GM19099 (cell line): ENCODE measurements around the gene CXCL5.

Experiments
- POLR2A ChIP-seq: IDR thresholded peaks from 3 replicates; pipeline ENCODE4 v1.6.1; 2011; ENCODE audit warnings: low read depth; ENCODE audit not compliant: insufficient read length; ENCODE audit errors: extremely low read depth

Gene CXCL5

DNA sequence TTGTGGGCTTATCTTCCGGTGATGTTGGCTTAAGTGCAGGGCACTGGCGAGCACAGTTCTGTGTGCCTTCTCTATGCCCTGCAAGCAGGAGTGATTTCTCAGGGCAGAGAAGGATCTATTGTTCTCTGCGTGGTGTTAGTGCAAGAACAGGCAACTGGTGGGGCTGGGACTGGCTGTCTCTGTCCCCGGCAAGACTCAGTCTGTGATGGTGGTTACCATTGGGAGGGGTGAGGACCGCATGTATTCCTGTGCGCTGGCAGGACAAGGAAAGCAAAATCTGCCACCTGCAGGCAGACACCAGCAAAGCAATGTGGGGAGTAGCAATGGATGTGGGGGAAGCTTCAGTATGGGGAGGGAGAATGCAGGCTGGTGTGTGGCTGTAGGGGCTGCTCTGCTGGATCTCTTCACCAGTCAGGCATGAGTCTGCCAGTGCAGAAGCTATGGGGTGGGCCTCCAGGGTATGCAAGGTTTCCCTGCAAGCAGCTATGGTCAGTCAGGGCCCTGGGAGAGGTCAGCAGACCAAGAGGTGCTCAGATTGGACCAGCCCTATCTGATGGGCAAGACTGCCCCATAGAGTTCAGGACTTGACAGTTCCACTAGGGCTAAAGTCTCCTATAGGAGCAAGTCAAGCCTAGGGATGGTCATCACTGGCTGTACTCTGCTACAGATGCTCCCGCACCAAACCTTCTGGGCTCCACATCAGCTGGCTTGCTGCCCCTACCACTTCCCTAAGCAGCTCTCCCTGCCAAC, 33.4 kb downstream of the CXCL5 start:
- TF ChIP-seq POLR2A: no peak

DNA sequence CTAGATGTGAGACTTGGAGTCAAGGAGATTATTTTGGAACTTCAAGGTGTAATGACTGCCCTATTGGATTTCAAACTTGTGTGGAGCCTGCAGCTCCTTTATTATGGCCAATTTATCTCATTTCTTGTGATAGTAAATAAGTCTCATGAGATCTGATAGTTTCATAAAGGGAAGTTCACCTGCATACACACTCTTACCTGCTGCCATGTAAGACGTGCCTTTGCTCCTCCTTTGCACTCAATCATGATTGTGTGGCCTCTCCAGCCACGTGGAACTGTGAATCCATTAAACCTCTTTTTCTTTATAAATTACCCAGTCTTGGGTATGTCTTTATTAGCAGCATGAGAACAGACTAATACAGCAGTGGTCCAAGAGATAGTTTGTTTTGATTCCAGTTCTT, 35.8 kb downstream of the CXCL5 start:
- TF ChIP-seq POLR2A: no peak

DNA sequence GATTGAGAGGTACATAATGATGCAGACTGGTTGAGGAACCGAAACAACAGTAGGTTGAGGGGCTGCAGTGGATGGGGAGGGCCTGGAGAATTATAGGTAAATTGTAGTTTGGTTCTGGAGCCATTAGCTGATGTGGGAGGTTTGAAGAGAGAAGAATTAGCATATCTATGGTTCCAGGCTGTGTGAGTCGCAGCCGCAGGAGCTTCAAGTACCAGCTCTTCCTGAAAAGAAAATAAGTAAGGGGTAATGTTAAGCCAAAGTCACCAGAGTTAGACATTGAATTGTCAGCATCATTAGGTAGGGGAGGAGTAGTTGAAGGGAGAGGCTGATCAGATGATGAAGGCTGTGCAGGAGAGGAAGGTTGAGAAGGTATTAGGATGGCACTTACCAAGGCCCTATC, 46.1 kb downstream of the CXCL5 start:
- no peak for TF ChIP-seq POLR2A

DNA sequence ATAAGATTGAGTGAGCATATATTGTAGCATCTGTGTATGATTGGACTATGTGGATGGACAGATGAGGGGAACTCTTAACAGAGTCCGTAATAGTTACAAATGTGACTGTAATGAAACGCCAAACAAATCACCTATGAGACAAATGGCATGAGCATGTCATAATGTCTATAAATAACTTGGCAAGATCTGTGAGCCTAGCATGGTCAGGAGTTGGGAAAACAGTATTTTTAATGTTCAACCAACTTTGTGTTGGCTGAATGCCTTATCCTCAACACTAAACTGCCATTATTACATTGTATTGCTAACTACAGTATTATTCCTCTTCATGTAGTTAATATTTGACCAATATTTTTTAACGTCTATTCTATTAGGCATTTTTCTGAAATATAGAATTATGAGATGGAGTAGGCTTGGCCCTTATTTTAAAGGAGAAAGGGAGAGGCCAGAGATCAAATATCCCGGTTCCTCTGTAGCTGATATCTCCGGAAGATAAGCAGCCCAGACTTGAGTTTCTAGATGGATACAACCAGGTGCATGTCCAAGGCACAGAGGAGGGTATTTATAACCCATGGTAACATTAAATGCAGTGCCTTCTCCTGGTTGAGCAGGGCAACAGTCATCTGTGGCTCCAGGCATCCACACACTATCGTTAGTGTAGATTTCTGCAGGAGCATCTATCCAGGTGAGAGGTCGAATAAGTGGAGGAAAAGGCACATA, 49.3 kb downstream of the CXCL5 start:
- no peak for TF ChIP-seq POLR2A

DNA sequence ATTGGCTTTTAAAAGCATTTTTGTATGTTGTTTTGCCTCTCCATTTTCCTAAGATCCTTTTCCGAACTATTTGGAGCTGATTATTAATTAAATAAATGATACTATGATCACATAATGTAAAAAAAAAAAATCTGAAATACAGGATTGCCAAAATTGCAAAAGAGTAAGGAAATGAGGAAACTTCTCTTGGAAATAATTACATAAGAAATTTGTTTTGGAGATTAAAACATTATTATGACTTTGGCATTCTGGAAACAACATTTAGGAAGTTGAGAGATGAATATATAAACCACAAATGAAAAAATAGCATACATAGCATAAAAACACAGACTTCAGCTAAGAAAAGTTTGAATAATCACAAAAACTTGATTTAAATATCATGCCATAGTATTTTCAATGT, 50.2 kb downstream of the CXCL5 start:
- TF ChIP-seq POLR2A: no peak

DNA sequence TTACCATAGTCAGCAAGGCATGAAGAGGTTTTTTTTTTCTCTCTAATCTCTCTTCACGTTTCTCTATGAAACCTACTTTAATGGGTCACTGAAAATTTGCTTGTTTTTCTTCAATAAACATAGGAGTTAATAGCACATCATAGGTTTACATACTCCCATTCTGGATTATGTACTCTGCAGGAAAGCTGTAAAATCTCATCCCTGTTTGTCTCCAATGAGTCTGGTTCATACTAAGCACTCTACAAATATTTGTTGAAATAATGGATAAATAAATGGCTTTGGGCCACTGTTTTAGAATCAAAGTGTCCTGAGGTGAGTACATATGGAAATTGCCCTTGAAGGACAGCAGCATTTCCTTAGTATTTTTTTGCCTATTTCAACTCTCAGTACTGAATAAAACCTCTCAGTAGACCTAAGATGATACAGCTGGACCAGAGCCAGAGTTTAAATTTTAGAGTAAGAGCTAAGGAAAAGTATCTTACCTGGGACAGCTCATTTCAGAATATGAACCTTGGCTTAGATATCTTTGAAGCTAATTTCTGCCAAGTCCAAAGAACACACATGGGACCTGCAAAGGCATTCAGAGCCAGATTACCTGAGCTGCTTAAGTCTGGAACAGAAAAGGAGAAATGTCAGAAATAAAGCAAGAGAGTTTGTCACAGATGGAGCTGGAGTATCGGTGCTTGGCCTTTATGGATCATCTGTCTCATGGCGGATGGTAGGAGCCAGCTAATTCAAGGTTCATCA, 51.1 kb downstream of the CXCL5 start:
- TF ChIP-seq POLR2A: no peak

DNA sequence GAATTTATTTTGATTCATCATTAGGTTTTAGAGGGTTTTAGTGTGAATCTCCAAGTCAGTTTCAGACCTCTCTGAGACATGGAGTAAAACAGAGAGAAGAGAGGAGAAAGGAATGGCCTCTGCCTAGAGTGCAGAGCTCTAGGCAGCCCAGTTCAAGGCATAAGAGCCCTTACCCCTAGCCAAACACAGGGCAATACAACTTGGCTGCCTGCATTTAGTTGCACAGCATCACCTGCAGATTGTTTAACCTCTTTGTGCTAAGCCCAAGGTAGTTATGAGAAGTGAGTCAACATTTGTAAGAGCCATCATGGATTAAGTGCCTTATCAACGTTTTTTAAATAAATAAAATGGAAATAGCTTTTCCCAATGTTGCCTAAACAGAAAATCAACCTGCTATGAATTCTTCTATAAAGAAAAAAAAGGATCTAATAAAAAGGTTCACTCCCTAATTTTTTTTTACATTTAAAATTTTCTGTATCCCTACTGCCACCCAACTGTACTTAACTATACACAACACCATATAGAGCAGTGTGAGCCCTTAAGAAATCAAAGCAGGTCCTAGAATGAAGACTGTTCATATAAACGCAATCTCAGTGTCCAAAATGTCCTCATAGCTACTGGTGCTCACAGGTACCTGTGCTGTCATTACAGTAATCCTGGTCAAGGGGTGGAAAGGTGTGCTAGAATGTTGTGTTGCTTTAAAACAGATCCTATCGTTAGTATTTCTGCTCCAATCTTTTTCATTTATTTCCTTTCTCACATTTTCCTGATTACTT, 52.6 kb downstream of the CXCL5 start:
- no peak for TF ChIP-seq POLR2A
